SIG-M5 treated with dmso at 0.1 percent for 504 hours (cell line): ENCODE data around the gene RAB22A.

Experiments
- DNase-seq: peaks from one replicate; lab custom pipeline; 2025; ENCODE audit not compliant: unreplicated experiment; lab: John Stamatoyannopoulos, UW

Gene RAB22A

DNA sequence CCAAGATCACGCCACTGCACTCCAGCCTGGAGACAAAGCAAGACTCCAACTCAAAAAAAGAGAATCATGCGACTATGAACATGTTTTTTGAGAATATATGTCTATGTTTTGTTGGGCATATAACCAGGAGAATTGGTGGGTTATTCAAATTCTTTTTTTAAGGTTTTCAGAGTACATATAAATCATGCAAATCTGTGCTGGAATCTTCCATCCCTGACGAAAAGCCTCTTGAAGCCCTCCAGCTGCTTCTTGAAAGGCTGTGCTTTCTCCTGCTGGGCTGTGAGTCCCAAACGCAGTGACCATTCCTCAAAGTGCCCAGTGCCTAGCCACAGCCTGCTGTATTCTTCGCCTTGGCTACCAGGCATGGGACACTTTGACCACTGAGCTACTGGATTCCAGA is 9.2 kb upstream of the RAB22A start:
- no peak for DNase-seq

DNA sequence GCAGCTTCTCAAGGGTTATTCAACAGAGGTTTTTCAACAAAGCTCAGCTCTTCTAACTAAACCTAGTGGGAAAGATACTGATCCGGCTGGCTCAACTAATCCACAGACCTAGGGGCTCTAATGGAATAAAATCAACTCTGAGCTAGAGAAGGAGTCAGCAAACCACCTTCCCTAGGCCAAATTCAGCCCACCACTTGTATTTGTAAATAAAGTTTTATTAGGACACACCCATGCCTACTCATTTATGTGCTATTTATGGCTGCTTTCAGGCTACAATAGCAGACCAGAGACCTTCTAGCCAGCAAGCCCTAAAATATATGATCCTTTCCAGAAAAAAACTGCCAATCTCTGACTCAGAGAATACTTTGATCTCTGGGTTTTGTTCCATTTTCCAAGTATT is 6.0 kb upstream of the RAB22A start:
- DNase-seq, result no peak

DNA sequence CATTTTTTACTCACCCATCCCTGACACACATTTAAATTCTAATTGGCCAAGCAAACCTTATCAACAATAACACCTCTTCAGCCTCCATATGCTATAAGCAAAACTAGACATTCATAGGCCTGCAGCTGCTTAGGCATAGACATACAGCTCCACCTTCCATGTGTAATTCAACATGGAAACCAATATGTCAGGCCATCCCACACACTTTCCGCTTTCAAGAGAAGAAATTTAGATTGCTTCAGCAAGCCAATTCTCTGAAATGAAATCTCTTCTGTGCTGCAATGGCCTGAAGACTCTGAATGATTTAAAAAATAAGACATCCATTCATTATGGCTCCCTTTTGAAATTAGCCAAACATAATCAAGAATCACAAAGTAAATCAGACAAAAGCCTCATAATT is 4.5 kb upstream of the RAB22A start:
- no peak for DNase-seq

DNA sequence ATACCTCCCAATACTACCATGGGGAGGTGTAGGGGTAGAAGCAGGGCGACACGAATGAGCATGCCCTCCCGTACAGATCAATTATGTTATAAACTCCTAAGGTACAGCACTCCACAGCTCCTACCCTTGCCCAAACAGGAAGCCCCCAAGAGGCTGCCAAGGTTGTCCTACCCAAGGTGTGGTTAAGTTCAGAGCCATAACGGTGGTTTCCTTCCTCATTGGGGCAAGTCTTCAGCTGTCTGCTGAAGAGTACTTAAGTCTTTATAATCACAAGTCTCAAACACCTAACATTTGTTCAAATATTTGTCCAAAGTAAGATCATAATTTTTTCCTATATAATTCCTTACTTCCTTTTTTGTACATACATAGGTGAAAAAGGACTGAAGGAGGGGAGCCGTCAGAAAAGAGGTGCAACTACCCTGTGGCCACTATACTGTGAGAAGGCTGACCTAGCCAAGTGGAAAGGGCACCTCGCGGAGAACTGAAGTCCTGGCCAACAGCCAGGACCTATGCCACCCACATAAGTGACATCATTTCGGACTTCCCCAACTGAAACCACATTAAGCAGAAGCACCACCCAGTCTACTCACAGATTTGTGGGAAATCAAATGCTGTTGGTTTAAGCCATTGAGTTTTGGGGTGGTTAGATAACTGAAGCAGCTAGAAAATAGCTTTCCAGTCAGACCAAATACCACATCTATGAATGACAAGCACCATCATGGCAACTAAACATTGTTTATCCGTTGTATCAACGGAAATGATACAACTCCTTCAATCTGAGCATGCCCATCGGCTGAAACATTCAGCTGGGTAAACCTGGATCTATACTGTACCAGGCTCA is 2.9 kb upstream of the RAB22A start:
- DNase-seq, result peak; percentile 77

DNA sequence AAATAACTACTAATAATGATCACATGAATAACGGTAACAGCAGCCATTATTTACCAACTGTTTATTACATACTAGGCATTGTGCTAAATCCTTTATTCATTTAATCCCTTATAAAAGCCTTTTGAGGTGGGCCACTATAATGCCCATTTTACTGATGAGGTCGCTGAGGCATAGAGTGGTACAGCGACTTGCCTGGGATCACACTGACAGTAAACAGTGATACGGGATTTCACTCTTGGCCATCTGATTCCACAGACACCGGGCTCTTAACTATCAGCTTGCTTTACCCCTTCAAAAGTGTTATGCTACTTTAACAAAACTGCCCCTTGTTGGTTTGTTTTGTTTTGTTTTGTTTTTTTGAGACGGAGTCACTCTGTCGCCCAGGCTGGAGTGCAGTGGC is 2.2 kb upstream of the RAB22A start:
- no peak for DNase-seq

DNA sequence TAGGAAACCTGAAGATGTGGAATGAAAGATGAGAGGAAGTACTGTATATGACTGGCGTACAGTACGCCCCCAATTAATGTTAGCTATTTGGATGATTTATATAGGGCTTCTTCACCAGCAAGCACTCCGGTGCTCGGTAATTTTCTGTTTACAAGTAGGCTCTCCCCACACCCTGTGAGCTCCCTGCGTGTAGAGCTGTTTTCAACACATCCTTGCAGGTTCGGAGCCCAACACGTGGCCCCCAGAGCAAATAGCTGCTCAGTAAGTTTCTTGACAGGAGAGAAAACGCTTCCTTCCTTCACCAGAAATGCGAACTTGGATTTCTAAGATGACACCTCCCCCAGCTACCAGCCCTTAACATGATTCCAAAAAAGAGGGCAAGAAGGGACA is 1.2 kb upstream of the RAB22A start:
- DNase-seq, result no peak

DNA sequence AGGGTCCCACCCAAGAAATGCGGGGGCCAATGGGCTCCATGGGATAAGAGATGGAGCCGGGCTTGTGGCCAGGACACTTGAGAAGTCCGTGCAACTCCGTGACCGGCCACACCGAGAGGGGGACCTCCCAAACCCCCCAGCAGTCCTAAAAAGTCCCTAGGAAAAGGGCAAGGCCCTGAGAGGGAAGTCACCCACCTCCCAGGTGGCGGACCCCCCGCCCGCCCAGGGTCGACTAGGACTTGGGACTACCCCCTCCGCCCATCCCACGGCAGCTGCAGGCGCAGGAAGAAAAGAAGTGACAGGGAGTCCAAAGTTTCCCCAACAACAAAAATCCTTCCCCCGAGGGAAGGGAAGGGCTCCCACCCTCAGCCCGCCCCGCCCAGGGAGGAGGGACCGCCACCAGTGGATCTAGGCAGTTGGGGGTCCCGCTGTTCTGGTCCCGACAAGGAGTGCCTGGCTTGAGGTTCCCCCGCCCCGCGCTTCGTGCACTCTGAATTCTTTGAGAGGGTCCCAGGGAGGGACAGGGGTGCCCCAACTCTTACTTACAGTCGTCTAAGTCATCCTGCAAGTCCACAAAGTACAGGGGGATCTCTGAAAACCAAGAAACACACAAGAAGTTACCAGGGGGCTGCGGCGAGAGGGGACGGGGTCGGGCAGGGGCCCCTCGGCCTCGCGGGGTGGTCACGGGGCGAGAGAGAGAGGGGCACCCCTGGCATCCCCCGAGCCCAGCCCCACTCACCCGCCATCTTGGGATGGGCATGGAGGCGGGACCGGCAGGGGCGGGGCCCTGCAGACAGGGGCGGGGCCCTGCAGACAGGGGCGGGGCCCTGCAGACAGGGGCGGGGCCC is 611 bp upstream of the RAB22A start:
- DNase-seq, result peak; percentile 40

DNA sequence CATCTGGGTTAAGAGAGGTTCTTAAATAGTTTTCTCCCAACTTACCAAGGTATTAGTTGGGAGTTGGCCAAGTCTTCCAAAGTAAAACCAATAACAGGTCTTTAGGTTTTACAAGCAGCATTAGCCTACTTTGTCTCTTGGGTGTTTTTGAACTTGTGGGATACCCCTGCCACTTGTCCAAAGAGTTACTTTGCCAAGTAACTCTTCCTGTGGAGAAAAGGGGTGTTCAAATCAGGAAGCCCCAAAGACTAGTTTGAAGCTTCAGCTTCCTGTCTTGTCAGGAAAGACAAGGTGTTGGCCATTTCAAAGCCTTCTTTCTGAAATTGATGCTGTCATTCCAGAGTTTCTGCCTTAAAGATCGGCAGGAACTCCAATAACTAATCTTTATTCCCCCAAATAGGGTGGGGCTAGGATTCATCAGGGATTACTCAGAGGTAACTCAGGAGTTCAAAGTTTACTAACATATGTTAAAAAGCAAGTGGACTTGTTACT is 822 bp downstream of the RAB22A start:
- peak; percentile 26 for DNase-seq

DNA sequence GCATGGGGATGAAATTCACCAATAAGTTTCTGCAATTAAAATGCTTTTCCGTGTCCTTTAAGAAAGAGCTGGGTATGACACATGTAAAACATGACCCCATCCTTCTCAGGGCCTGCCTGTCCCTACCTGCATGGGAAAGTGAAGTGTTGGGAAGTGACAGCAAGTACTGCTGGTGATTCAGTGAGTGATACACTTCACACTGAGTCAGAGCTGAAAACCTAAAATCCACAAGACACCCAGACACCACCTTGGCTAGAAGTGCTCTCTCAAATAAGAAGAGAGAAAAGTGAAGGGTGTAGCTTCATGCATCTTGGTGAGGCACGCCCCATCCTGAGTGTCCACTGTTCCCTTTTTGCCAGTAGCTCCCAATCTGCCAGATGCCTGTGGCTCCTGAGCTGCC is 3.3 kb downstream of the RAB22A start:
- DNase-seq, result no peak

DNA sequence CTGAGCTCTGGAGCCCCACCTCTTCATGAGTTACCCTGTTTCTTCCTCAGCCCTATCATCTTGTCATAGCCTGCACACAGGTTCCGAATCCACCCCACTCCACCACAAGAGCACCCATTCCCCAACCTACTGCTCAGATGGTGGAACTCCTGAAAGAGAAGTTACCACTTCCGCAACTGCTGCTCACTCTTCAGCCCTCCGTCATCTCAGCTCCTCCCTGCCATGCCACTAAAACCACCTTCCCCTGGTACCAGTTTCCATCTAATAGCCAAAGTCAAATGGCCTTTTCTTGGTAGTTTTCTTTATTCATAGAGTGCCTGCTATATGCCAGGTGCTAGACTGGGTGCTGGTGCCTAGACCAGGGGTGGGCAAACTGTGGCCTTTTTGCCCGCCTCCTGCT is 3.9 kb downstream of the RAB22A start:
- no peak for DNase-seq

DNA sequence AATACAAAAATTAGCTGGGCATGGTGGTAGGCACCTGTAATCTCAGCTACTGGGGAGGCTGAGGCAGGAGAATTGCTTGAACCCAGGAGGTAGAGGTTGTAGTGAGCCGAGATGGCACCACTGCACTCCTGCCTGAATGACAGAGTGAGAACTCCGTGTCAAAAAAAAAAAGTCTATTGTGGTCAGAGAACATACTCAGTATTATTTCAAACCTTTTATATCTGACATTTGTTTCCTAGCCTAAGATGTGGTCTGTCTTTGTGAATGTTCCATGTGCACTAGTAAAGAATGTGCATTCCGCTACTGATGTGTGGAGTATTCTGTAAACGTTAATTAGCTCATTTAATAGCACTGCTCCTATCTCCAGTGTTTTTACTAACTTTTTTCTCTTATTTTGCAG is 11.7 kb downstream of the RAB22A start:
- no peak for DNase-seq

DNA sequence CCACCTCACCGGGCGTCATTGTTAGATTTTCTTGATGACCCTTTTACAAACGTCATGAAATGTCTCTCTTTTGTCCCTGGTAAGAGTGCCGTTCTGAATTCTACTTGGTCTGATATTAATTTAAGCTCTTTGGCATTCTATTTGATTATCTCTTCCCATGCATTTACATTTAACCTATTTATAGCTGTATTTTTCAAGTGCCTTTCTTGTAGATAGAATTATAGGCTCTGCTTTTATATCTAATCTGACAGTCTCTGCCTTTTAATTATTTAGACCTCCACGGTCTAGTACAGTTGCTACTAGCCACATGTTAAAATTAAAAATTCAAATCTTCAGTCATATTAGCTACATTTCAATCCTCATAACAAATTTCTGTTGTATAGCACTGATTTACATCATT is 12.6 kb downstream of the RAB22A start:
- no peak for DNase-seq

DNA sequence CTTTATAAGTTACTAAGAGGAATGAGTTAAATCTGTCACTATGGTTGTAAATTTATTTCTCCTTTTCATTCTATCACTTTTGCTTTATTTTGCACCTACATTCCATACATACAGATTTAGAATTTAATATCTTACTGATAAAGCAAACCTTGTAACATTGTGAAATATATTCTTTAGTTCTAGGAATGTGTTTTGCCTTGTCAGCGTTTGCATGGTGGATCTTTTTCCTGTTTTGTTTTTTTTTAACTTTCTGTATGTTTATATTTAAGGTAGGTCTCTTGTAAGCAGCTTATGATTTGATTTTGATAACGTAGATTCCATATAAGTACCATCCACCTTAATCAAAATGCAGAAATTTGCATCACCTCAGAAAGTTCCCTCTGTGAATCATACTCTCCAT is 16.4 kb downstream of the RAB22A start:
- no peak for DNase-seq

DNA sequence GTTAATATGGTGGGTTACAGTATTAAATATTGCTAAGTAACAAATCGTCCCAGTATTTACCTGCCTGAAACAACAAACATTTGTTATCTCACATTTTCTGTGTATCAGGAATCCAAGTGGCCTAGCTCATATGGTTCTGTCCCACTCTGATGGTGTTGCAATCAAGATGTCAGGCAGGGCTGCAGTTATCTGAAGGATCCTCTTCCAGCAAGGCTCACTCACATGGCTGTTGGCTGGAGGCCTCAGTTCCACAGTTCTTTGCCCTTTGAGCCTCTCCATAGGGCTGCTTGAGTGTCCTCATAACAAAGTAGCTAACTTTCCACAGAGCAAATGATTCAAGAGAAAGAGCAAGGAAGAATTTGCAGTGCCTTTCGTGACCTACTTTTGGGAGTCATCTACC is 17.7 kb downstream of the RAB22A start:
- DNase-seq, result no peak

DNA sequence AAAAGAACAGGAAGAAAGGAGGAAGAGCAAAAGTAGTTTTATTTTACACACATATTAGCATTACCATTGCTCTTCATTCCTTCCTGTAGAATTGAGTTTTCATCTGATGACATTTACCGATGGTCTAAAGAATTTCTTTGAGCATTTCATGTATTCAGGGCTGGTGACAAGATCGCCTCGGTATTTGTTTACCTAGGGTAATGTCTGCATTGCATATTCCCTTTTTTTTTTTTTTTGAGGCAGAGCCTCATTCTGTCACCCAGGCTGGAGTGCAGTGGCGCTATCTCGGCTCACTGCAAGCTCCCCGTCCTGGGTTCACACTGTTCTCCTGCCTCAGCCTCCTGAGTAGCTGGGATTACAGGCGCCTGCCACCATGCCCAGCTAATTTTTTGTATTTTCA is 19.3 kb downstream of the RAB22A start:
- DNase-seq, result no peak

DNA sequence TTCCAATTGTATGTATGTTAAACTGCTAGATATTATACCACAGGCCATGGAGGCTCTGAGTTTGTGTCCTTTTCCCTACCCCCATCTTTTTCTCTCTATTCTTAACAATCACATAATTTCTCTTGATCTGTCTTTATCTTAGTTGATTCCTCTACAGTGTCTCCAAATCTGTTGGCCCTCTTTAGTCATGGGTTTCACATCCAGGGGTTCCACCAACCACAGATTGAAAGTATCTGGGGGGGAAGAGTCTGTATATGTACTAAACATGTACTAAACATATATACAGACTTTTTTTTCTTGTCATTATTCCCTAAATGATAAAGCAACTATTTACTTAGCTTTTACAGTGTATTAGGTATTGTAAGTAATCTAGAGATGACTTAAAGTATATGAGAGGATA is 20.2 kb downstream of the RAB22A start:
- DNase-seq, result no peak

DNA sequence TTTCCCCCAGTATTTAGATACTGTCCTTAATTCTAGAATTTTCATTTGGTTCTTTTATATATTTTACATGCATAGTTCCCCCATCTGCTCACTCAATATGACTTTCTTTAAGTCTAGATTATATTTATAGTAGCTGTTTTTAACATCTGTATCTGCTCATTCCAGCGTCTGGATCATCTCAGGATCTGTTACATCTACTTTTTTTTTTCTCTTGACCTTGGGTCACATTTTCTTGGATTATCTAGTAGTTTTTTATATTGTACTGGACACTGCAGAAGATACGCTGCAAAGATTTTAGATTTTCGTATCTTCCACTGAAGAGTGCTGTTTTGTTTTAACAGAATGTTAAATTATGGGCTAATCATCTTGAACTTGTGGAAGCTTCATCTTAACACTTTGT is 20.7 kb downstream of the RAB22A start:
- DNase-seq, result no peak

DNA sequence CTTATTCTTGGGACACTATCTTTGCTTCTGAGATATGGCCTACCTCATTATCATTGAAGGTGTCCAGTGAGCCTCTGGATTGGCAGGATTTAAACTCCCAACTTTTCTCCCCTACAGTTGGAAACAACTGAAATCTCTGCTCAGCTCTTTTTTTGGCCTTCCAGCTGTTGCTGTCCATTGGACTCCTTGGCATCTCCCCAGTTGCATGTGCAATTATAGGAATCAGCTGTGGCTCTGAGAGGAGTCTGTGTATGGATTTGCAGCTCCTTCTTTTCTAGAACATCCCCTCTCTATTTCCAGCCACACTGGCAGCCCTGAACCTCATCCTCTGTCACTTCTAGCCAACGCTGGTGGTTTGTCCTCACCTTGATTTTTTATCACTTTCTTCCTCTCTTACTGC is 21.2 kb downstream of the RAB22A start:
- DNase-seq, result no peak

DNA sequence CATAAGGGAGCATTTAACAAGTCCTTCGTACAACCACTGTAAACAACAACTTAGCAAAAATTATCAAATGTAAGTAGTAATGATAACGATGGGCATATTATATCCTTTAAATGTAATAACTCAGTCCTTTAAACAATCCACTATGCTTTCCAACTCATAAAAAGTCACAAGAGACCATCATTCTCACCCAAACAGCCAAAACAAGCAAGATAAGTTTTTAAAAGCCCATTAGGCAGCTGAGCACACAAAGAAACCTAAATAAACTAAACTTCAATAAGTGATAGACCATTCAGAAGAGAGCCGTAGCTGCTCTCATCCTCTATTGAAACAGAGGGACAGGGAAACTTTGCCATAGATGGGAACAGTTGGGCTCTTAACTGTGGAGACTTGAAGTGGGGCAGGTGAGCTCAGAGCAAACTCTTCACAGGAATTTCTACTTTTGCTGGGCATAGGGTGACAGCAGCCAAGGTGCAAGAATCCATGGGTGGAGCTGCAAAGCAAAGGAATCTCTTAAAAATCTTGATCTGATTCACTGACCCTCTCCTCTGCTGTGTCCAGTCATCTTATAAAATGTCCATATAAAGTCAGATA is 22.5 kb downstream of the RAB22A start:
- no peak for DNase-seq

DNA sequence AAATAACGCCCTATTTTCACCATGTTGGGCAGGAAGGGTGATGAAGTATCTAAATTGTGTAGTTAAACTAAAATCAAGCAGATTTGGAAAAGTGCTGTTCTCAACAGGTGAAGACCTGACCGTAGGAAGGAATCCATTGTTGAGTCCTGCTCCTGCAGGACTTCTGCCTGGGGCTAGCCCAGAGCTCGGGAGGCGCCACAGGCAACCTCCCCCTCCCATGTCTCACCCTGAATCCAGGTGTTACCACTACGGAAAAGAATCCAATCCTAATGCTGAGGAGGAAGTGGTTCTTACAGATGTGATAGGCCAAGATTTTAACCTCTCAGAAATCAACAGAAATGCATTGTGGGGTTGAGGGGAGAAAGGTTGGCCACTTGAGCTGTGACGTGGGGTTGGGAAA is 30.2 kb downstream of the RAB22A start:
- DNase-seq, result no peak

DNA sequence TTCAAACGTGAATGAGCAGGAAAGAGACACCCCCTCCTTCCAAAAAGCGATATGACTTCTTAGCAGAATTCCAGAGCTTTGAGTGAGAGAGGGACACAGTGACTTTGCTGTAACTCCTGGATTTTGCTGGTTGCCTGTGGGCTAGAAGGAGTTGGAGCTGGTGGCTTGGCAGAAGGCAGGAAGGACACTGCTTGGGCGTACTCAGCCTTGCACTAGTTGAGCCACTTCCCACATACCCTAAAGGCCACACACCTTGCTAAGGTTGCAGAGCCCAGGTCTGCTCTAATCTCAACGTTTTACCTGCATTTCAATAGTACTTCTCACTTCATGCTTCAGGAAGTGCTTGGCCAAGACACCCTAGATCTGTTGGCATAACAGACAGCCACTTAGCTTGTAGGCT is 30.6 kb downstream of the RAB22A start:
- DNase-seq, result no peak

DNA sequence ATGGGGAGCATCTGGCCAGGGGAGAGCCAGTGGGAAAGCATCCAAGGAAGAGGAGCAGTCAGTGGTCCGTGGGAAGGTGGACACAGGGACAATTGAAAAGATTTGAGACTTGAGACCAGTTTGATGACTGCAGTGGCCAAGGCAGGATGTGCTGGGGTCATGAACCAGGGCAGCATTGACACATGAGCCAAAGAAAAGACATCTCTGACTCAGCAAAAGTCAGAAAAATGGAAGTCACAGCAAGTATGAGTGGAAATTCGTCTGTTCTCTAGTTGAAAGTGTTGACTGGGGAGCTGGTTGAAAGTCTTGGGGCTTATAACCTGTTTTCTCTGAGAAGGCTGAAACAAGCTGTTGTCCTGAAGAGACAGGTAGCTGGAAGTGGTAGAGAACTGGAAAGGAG is 31.3 kb downstream of the RAB22A start:
- no peak for DNase-seq
